ENCODE measurements around the gene ACOT11. TPM values are rescaled to one million over a fixed set of nuclear protein-coding genes. Genes with fewer than 3 reads are reported as not detected.
A peak's percentile ranks its signal among the peaks of the same experiment; 100 is the strongest.

Gene ACOT11
- total RNA-seq, 1 donor from 2014 or later = 3.1 TPM

GRCh38 chr1:54542120-54542961 is 5.7 kb upstream of the ACOT11 start:
- Mint-ChIP-seq H3K27me3 (ENCODE audit: low read depth) (peaks cover 7% of the 10 kb centered on the region), H3K36me3 (ENCODE audit: low read depth) (no peaks in the 10 kb centered on the region), H3K4me3 (peak overlapping the region; percentile 82), H3K4me1 (peaks cover 34% of the 10 kb centered on the region), H3K27ac (ENCODE audit: unreplicated experiment) (peak overlapping the region; percentile 85), H3K9me3 (no peaks in the 10 kb centered on the region)
- DNase-seq (ENCODE audit: low read depth, low spot score) = peak; percentile 67
- TF ChIP-seq CTCF (conservative IDR thresholded peaks at IDR 0.05) = peak; percentile 23

- Mint-ChIP-seq H3K36me3 (ENCODE audit: low read depth) (no peaks in the 10 kb centered on the region), H3K27ac (ENCODE audit: unreplicated experiment) (peak overlapping the region; percentile 72), H3K4me3 (peak overlapping the region; percentile 81), H3K27me3 (ENCODE audit: low read depth) (peaks cover 7% of the 10 kb centered on the region), H3K4me1 (peaks cover 28% of the 10 kb centered on the region), H3K9me3 (no peaks in the 10 kb centered on the region)
- TF ChIP-seq CTCF (conservative IDR thresholded peaks at IDR 0.05) = no peak
- DNase-seq (ENCODE audit: low read depth, low spot score) = no peak
These were observed 5.0 kb upstream of the ACOT11 start for GRCh38 chr1:54542962-54543539.

GRCh38 chr1:54543729-54544496 is 4.1 kb upstream of the ACOT11 start:
- H3K27ac Mint-ChIP-seq (ENCODE audit: unreplicated experiment) = no peak overlapping the region
- peaks cover 7% of the 10 kb centered on the region for H3K27me3 Mint-ChIP-seq (ENCODE audit: low read depth)

GRCh38 chr1:54545916-54546635 is 2.0 kb upstream of the ACOT11 start:
- no peak for TF ChIP-seq CTCF (conservative IDR thresholded peaks at IDR 0.05)
- Mint-ChIP-seq H3K36me3 (ENCODE audit: low read depth) (no peaks in the 10 kb centered on the region), H3K27ac (ENCODE audit: unreplicated experiment) (no peak overlapping the region), H3K4me1 (peaks cover 24% of the 10 kb centered on the region), H3K27me3 (ENCODE audit: low read depth) (peaks cover 7% of the 10 kb centered on the region), H3K4me3 (peak overlapping the region; percentile 23), H3K9me3 (no peaks in the 10 kb centered on the region)
- DNase-seq (ENCODE audit: low read depth, low spot score) = no peak

More at GRCh38 chr1:54543729-54544496, 4.1 kb upstream of the ACOT11 start:
- DNase-seq (ENCODE audit: low read depth, low spot score) = no peak
- no peaks in the 10 kb centered on the region for H3K9me3 Mint-ChIP-seq
- H3K4me1 Mint-ChIP-seq = peaks cover 28% of the 10 kb centered on the region
- peak overlapping the region; percentile 28 for H3K4me3 Mint-ChIP-seq
- no peak for TF ChIP-seq CTCF (conservative IDR thresholded peaks at IDR 0.05)
- H3K36me3 Mint-ChIP-seq (ENCODE audit: low read depth) = no peaks in the 10 kb centered on the region
